GM19035 (cell line): Measurements from ENCODE around the gene EPN2.
"Not testable (repeated sequence)": the region's sequence is repeated elsewhere in the genome, so short reads cannot be mapped to it uniquely, and the experiment has no call there.

Experiments used
- ATAC-seq: cut with Tn5 transposase; IDR thresholded peaks from one replicate; pipeline ENCODE4 v1.9.1; 2021; ENCODE audit not compliant: unreplicated experiment

The EPN2 gene

DNA sequence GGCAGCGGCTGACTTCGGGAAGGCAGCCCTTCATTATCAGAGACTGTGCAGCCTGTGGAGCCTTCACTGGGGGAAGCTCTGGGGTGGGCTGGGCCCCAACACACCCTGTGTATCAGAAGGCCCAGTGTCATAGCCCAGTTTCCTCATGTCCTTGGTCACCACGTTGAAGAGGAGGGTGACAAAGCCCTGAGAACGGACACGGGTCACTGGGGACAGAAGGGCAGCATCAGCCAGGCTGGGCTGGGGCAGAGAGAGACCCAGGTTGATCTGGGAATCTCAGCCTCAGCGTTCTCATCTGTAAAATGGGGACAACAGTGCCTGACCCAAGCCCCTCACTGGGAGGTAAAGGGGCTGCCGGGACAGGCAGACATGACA, 106.1 kb downstream of the EPN2 start:
- ATAC-seq = no peak

DNA sequence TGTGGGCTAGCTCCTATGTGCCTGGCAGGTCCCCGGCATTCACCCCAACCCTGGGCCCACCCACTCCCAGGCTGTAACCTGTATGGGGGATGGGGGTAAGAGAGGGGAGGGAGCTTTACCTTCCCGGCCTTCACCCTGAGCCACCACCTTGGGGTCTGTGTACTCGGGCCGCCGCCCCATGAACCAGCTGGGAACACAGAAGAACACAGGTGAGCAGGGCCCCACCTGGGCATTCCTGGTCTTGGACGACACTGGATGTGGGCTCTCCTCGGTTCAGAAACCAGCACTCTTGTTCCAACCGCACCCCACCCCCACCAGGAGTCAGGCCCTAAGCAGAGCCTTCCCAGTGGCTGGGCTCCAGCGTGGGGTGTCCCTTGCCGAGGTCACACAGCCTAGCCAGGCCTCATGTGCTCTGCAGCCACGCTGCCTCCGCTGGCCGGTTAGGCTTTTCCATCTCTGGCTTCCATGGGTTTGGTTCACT, 106.5 kb downstream of the EPN2 start:
- ATAC-seq = no peak

DNA sequence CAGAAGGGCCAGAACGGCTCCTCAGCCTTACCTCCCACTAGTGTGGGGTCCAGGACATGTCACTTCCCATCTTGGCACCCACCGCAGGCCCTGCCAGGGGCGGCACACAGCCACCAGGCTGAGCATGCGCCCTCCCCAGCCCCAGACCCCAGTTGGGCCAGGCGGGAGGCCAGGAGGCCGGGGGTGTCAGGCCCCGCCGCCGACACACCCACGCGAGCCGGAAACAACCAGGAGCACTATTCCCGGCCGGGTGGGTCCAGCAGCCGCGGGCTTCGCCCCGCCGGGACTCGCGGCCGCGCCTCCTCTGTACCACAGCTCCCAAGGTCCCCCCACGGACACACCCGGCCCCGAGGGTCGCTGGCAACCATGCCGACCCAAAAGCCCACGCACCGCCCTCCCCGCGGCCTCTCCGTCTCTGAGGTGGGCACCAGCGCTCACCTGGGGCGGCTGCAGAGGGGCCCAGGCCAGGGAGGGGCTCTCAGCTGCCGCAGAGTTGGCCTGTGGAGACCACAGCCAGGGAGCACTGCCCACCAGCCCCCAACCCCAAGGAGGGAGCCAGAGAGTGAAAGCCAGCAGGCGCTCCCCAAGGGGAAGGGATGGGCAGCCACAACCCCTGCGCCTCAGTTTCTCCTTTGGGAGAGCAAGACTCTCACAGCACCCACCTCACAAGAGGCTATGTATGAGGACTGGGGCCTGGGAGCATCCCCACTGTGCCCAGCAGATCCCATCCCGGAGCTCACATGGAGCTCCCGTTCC, 107.3 kb downstream of the EPN2 start:
- ATAC-seq = no peak

DNA sequence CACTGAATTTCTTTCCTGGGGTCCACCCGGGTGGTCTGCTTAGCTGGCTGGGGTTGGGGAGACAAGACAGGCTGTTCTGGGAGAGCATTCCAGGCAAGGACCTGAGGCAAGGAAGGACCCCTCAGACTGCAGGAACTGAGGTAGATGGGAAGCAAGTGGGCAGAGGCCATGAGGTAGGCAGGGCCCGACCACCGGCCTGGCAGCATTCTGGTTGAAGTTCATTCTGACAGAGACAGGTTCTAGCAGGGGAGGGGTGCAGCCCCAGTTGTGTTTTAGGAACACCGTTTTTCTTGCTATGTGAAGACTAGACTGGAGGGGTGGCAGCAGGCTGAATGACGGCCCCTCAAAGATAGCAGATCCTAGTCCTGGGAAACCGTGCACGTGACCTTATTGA, 107.9 kb downstream of the EPN2 start:
- no peak for ATAC-seq

DNA sequence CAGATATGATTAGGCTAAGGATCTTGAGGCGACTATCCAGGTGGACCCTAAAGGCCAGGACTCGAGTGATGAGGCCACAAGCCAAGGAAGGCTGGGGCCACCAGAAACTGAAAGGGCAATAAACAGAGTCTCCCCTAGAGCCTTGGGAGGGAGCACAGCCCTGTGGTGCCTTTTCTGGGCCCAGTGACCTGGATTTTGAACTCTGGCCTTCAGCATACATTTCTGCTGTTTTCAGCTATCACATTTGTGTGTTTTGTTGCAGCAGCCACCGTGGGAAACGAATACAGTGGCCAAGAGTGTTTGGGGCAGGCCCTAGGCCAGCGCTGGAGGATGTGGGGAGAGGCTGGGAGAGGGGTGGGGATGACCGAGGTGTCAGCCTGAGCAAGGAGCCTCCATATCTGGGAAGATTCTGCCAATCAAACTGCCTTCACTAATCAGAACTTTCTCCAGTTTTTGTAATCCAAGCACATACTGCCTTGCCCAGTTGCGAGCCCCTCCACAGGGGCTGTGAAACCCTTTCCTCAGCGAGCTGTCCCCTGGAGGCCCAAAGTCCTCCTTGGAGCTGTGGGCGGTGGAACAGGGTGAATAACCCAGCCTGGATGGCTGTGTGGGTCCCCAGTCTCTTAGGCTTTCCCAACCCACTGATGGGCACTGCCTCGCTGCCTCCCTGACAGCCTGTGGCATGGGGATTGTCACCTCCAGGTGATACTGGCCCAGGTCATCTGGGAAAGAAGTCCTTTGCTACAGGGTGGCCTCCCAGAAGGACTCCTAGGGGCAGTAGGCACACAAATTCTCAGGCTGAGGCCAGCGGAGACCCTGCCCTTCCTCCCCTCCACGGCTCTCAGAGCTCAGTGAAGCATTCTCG, 108.6 kb downstream of the EPN2 start:
- no peak for ATAC-seq

DNA sequence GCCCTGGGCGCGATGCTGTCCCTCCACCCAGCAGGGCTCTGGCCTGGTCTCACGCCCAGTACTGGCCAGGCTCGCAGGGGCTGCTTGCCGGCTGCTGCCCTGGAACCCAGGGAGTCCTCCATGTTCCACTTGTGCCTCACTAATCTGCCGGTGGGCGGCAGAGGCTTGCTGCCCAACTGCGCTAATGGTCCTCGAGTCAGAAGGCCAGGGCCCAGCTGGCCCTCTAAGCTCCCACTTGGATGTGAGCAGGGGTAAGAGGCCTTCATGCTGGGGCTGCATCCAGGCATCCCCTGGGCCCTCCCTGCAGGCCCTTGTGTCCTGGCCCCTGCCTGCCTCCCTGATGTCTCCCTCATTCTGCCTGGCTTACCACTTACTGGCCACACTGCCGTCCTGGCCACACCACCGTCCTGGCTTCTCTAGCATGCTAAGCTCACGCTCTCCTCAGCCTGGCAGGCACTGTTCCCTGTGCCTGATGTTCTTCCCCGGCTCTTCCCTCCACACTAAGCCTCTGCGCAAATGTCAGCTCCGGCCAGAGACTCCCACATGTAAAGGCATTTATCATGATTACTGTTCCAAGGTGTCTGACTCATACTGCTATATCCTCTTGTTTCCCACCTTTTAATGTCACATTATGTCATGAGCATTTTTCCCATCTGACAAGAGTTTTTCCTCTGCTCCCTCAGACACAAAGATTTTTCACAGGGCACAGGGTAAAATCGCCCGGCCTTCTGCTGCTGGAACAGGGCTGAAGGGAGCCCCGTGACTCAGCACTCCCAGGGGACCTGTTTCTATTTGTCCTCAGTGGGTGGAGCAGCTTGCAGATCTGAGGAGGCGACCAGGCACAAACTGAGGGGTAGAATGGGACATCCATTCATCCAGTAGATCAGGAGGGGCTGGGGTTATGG, 109.4 kb downstream of the EPN2 start:
- no peak for ATAC-seq

DNA sequence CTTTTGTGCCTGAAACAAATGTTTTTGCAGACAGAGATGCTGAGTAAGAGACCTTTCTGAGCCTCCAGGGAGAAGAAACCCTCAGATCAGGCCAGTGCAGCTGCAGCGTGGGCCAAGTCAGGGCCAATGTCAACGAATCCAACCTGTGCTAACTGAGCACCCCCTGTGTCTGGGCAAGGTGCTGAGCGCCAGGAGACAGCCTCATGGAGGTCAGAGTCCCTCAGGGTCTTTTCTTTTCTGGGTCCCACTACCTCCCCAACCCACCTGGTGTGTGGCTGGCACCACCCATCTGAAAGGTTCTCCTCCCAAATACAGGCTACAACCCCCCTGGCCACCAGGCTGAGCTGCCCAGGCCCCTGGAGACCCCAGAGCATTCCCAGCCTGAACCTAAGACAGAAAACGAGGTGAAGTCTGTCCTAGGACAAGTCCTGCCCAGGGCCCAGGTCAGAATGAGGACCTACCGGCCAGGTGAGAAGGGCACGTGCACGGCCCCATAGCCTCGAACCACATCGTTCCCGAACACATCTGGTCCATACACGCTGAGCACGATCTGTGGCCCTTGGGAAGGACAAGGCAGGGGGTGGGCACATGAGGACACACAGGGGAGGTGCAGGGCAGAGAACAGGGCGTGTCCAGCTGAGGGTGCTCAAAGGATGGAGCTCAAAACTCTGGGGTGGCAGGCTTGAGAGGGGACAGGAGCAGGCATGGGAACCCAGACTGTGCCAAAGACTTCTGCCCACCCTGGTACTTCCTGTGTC, 110.3 kb downstream of the EPN2 start:
- ATAC-seq = no peak

DNA sequence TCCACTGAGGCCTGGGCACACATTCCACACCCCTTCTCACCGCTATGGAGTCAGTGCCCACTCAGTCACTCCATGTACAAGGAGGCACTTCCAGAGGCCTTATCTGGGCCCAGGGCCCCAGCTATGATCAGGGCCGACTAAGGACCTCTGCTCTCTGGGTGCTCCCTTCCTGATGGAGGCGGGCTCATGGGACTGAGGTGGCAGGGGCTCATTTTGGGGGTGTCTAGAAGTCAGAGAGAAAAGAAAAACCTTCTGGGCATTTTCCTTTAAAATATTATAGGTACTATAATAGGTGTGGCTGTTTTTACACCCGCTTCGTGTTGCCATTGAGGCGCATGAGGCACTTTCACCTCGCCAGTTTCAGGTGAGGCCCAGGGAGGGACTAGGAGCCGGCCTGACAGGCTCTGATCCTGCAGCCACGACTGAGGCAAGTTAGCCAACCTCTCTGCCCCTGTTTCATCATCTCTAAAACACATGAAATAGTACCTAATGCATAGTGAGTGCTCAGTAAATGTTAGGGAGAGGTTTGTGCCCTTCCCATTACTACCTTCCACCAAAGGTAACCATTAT, 111.0 kb downstream of the EPN2 start:
- ATAC-seq = no peak

DNA sequence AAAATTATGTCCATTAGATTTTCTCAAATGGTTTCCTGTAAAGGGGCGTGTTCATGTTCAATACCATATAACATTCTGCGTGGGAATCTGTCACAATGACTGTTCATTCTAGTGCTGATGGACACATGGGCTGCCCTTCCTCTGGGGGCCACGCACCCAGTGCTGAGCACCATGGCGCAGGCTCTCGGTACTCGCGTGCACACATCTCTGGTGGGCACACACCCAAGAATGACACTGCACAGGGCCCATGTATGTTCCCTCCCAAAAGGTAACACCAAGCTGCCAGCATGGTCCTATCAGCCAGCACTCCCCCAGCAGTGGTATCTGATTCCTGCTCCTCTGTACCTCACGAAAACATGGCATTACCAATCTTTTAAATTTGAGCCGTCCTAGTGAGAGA, 111.6 kb downstream of the EPN2 start:
- no peak for ATAC-seq

DNA sequence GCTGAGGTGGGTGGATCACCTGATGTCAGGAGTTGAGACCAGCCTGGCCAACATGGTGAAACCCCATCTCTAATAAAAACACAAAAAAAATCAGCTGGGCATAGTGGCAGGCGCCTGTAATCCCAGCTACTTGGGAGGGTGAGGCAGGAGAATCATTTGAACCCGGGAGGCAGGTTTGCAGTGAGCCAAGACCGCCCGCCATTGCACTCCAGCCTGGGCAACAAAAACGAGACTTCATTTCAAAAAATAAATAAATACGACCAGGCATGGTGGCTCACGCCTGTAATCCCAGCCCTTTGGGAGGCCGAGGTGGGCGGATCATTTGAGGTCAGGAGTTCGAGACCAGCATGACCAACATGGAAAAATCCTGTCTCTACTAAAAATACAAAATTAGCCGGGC, 116.2 kb downstream of the EPN2 start:
- ATAC-seq = not testable (repeated sequence)

DNA sequence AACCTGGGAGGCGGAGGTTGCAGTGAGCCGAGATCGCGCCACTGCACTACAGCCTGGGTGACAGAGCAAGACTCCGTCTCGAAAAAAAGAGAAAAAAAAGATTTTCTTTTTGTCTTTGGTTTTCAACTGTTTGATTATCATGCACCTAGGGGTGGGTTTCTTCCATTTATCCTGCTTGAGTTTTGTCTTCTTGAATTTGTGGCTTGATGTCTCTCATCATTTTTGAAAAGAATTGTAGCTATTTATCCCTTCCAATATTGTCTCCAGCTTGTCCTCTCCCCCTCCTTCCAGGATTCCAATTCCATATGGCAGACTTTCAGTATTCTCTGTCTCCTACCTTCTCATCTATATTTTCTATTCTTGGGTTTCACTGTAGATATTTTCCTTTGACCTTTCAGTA, 117.6 kb downstream of the EPN2 start:
- ATAC-seq = no peak

DNA sequence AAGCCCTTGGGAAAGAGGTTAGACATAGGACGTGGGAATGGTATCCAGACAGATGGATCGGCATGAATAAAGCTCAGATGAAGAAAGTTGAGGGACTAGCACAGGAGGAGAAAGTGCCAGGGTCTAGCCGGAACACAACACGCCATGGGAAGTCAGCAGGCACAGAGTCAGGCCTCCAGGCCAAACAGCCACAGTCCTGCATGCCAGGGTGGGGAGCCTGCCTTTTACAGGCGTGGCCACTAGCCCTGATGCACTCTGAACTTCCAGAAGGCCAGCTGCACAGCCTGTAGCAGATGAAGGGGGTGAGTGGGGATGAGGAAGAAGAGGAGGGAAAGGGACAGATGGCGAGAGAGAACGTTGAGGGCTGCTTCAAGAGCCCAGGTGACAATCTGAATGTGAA, 120.2 kb downstream of the EPN2 start:
- no peak for ATAC-seq

DNA sequence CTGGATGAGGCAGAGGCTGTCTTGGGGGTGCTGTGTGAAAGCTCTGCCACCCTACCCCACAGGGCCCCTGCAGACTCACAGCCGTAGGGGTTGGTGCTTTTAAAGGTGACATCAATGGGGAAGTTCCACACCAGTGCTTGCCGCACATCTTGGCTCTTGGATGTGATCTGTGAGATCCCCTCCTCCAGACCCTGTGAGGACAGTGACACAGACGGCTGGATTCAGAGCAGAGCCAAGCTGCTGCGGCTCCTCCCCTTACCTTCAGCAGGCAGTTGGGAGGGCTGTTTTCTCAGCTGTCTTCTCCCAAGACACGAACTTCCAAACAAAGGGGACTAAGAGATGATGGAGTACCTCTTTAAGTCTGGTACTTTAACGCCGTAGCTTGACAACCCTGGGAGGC, 120.6 kb downstream of the EPN2 start:
- ATAC-seq = no peak

DNA sequence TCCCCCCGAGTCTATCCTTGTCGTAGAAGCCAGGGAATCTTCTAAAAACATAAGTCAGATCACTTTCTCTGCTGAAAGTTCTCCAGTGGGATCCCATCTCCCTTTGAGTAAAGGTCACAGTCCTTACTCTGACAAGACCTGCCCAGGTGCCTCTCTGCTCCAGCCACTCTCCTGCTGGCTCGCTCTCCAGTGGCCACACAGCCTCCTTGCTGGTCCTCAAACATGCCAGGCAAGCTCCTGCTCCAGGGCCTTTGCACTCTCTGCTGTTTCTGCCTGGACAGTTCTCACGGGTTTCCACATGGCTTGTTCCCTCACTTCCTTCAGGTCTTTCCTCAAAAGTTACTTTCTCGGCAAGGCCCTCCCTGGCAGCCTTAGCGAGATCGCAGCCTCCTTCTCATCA, 122.0 kb downstream of the EPN2 start:
- ATAC-seq = no peak

DNA sequence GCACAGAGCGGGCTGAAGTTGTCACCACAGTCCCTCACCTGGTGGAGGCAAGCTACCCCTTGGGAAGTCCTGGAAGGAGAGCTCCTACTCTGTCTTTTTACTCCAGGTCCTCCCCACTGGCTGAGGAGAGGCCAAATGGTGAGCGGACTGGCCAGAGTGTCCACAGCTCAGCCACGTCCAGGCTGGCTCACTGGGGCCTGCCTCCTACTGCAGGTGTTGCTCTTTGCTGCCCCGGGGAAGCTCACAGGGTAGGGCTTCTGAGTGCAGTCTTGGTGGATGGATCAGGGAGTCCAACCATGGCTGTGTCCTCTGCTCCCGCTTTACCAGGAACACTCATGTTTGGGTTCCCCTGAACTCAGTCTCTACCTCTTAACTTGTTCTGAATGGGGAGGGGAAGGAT, 122.7 kb downstream of the EPN2 start:
- ATAC-seq = no peak

DNA sequence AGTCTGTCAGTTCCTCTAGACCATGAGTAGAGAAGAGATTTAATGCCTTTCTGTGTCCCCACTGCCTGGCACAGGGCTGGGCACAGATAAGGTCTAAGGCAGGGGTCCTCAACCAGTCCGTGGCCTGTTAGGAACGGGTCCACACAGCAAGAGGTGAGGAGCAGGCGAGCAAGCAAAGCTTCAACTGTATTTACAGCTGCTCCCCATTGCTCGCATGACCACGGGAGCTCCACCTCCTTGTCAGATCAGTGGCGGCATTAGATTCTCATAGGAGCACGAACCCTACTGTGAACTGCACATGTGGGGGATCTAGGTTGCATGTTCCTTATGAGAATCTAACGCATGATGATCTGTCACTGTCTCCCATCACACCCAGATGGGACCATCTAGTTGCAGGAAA, 123.6 kb downstream of the EPN2 start:
- ATAC-seq = no peak

DNA sequence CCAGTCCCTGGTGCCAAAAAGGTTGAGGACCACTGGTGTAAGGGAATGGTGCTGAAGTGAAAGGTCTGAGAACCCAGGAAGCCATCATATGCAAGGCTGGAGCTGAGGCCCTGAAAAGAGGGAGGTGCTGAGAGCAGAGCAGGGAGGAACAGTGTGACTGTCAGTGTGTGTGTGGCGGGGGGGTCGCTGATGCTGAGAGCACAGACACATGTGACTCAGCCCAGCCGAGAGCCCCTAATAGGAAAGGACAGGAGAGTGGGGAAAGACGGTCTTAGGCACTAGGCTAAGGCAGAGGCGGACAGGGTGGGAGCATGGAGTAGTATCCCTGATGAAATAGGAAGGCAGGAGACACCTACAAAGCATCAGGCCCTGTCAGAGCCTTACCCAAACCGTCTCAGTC, 124.2 kb downstream of the EPN2 start:
- no peak for ATAC-seq

DNA sequence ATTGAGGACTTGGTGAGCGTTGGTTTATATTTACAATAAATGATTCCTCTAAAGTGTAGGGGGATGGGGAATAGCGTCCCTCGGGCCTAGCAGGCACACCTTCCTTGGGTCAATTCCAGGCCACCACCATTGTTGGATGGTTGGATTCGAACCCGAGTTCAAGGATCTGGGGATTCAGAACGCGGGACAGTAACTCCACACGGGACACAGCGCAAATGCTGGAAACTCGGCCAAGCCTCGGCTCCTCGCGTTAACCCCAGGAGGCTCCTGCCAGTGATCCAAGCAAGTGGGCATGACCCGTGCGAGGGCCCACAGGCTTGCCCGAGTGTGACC, 124.7 kb downstream of the EPN2 start:
- ATAC-seq = no peak

DNA sequence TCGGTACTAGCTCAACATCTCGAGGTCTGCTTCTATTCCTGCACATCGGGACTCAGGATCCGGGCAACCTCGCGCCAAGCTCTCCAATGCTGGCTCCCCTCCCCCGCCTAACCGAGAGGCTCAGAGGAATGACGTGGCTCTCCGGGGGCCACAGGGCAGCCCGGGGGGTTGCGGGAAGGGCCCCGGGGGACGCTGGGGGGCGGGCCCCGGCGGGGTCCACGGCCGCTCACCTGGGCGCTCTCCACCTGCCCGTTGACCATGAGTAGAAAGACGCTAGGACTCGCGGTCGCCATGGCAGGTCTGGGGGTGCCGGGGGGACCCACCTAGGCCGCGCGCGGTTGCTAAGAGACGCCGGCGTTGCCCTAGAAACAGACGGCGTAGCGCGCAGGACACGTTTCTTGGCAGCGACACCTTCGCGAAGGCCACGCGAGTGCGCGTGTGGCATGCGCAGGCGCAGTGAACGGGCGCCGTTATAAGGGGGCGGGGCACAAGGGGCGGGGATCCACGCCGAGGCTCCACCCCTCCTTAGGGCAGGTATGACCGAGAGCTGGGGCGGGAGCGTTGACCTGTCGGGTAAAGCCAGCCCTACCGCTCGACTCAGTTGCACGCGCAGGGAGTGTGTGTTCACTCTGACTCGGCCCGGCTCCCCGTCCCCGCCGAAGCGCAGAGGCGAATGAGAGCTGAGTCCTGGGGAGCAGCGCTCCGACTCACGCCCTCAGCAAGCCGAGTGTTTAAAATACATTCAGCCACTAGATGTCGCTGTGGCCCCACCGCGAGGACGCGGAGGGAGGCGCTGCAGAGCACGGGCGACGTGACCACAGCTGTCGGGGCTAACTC, 125.3 kb downstream of the EPN2 start, which contains the start of gene B9D1:
TSS of gene B9D1 (minus strand) at position 447 of the 837 bp plus-strand sequence. CDS start at position 293, 154 bp downstream.
- peak; percentile 83 for ATAC-seq

DNA sequence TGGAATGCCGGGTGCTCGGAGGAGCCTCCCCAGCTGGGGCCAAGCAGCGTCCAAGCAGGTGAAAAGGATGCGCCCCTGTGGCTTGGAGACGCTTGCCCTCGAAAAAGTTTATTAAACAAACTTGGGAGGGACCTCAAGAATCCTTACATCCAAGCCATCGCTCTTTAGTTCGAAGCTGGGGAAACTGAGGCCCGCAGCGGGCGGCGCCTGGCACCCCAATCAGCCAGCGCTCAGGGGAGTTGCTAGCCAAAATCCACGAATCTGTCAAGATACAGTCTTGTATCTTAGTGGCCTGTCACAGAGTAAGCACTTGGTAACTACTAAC, 125.9 kb downstream of the EPN2 start:
- ATAC-seq = no peak
